ENCODE data around the gene EDEM3. TPM values are rescaled to one million over a fixed set of nuclear protein-coding genes. Genes with fewer than 3 reads are reported as not detected.

The EDEM3 gene
- total and polyA plus RNA-seq, 2 donors (not counting 1 experiment from before 2014, with no cell fraction given), result 40.2 to 47.9 TPM

GRCh38 chr1:184757406-184757805 is 2.7 kb upstream of the EDEM3 start:
- H3K4me2 ChIP-seq (ENCODE audit: extremely low read depth, insufficient read depth, low read length), result no peak overlapping the region
- peaks cover 19% of the 10 kb centered on the region for H3K79me2 ChIP-seq (ENCODE audit: control insufficient read depth, insufficient read depth, low read length)
- no peak for DNase-seq (ENCODE audit: low read depth in 2 of 2)
- no peak overlapping the region for H3K4me3 ChIP-seq (replicated peaks in 1 of 4; ENCODE audit: control extremely low read depth in 1 of 4, insufficient read depth in 1 of 4, low read depth in 3 of 4, low read length in 4 of 4)
- no peaks in the 10 kb centered on the region for H3K36me3 ChIP-seq (ENCODE audit: control insufficient read depth, insufficient read depth, low read length)
- H3K27ac ChIP-seq (ENCODE audit: insufficient read depth, low read length), result no peak overlapping the region
- H2AFZ ChIP-seq (ENCODE audit: low read length), result no peak overlapping the region
- no peaks in the 10 kb centered on the region for H4K20me1 ChIP-seq (ENCODE audit: control insufficient read depth, extremely low read depth, insufficient read depth, low read length)
- no peaks in the 10 kb centered on the region for H3K27me3 ChIP-seq (ENCODE audit: control insufficient read depth, insufficient read depth, low read length)
- TF ChIP-seq EZH2 (IDR thresholded peaks at IDR 0.05; ENCODE audit: low read length, missing control alignments), result no peak
- TF ChIP-seq, protein P1, sequence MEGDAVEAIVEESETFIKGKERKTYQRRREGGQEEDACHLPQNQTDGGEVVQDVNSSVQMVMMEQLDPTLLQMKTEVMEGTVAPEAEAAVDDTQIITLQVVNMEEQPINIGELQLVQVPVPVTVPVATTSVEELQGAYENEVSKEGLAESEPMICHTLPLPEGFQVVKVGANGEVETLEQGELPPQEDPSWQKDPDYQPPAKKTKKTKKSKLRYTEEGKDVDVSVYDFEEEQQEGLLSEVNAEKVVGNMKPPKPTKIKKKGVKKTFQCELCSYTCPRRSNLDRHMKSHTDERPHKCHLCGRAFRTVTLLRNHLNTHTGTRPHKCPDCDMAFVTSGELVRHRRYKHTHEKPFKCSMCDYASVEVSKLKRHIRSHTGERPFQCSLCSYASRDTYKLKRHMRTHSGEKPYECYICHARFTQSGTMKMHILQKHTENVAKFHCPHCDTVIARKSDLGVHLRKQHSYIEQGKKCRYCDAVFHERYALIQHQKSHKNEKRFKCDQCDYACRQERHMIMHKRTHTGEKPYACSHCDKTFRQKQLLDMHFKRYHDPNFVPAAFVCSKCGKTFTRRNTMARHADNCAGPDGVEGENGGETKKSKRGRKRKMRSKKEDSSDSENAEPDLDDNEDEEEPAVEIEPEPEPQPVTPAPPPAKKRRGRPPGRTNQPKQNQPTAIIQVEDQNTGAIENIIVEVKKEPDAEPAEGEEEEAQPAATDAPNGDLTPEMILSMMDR (conservative IDR thresholded peaks at IDR 0.05 in 1 of 2, IDR thresholded peaks at IDR 0.05 in 1 of 2; ENCODE audit: low read depth in 1 of 2, low read length in 2 of 2), result no peak
- H3K9ac ChIP-seq (ENCODE audit: insufficient read depth, low read length), result no peak overlapping the region
- no peaks in the 10 kb centered on the region for H3K4me1 ChIP-seq (ENCODE audit: control insufficient read depth, extremely low read depth, insufficient read depth, low read length)
- no peaks in the 10 kb centered on the region for H3K9me3 ChIP-seq (ENCODE audit: control insufficient read depth, insufficient read depth, low read depth, low read length)

DNA sequence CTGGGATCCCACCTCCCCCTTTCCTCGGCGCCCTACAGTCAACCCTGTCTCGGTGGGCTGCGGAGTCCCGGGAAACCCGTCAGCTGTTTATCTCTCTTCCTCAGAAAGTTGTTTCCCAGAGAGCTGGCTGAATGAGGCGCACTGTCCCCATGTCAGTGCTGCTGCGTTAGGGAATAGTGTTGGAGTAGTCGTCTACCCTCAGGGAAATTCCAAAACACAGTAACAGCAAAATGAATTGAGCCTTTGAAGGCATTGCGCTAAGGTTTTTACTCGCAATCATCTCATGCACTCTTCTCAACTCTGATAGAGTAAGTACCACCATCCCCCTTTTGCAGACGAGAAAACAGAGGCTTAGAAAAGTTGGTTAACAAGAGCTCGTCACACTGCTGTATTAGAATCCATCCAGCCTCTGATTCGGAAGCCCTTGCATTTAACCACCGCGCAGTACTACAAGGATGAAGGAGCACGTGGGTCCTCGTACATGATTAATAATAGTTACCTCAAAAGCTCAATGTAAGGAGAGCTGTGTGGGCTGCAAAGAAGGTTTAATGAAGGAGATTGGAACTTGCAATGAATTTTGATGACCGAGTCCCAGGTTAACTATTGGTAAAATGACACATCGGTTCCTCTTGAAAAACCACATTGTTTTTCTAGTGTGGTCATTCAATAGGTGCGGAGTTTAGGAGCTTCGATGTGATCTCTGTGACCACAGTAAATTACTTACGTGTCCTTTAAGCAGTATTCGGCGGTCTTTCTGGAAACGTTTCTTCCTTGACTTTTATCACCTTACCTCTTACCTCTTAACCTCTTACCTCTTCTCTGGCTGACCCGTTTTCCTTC is 788 bp upstream of the EDEM3 start:
- Histone ChIP-seq H3K36me3 (ENCODE audit: control insufficient read depth, insufficient read depth, low read length) (no peaks in the 10 kb centered on the region), H3K4me1 (ENCODE audit: control insufficient read depth, extremely low read depth, insufficient read depth, low read length) (no peaks in the 10 kb centered on the region), H4K20me1 (ENCODE audit: control insufficient read depth, extremely low read depth, insufficient read depth, low read length) (no peaks in the 10 kb centered on the region), H3K9me3 (ENCODE audit: control insufficient read depth, insufficient read depth, low read depth, low read length) (no peaks in the 10 kb centered on the region), H3K4me2 (ENCODE audit: extremely low read depth, insufficient read depth, low read length) (peak overlapping the region; percentile 88), H3K79me2 (ENCODE audit: control insufficient read depth, insufficient read depth, low read length) (peaks cover 26% of the 10 kb centered on the region), H3K27ac (ENCODE audit: insufficient read depth, low read length) (peak overlapping the region; percentile 33), H3K4me3 (replicated peaks in 1 of 4; ENCODE audit: control extremely low read depth in 1 of 4, insufficient read depth in 1 of 4, low read depth in 3 of 4, low read length in 4 of 4) (peak overlapping the region; percentile 54 to 94 (median 70)), H2AFZ (ENCODE audit: low read length) (peak overlapping the region; percentile 93), H3K27me3 (ENCODE audit: control insufficient read depth, insufficient read depth, low read length) (no peaks in the 10 kb centered on the region), H3K9ac (ENCODE audit: insufficient read depth, low read length) (peak overlapping the region; percentile 48)
- DNase-seq (ENCODE audit: low read depth in 2 of 2), result peak; percentile 46 to 55
- TF ChIP-seq, protein P1 (conservative IDR thresholded peaks at IDR 0.05 in 1 of 2, IDR thresholded peaks at IDR 0.05 in 1 of 2; ENCODE audit: low read depth in 1 of 2, low read length in 2 of 2), result no peak
- no peak for TF ChIP-seq EZH2 (IDR thresholded peaks at IDR 0.05; ENCODE audit: low read length, missing control alignments)

DNA sequence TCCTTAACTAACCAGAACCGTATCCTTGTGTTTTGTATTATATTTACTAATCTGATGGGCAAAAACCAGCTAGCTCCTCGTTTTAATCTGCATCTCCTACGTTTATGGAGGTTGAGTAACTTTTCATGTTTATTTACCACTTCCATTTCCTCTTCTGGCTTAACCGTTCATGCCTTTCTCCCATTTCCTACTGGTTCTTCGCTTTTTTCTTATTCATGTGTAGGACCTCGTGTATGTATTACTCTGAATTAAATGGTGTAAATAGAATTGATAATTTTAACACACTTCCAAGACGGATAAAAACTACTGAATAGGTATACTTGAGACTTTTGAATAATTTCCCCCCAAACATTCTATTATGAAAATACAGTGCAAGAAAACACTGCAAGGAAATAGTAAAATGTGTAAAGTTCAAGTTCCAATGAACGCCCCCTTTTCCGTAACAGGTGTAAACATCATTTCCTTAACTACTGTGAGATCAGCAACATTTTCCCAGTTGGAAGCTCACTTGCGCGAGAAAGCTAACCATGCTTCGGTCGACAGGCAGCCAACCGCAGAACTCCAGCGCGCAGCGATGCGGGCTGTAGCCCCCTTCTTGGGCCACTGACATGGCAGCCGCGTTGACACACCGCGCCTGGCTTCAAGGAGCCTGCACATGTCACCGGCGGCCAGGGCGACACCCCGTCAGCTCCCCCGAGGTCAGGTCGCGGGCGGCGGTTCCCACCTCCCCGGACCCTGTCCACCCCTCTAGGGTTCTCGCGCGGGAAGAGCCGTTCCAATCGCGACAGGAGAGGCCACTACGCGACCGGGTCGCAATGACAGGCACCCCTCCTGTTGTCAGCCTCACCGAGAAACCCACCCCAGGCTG is 816 bp downstream of the EDEM3 start:
- H3K9me3 ChIP-seq (ENCODE audit: control insufficient read depth, insufficient read depth, low read depth, low read length), result no peaks in the 10 kb centered on the region
- no peaks in the 10 kb centered on the region for H4K20me1 ChIP-seq (ENCODE audit: control insufficient read depth, extremely low read depth, insufficient read depth, low read length)
- no peaks in the 10 kb centered on the region for H3K36me3 ChIP-seq (ENCODE audit: control insufficient read depth, insufficient read depth, low read length)
- no peaks in the 10 kb centered on the region for H3K27me3 ChIP-seq (ENCODE audit: control insufficient read depth, insufficient read depth, low read length)
- no peaks in the 10 kb centered on the region for H3K4me1 ChIP-seq (ENCODE audit: control insufficient read depth, extremely low read depth, insufficient read depth, low read length)
- peak; percentile 28 to 43 for DNase-seq (ENCODE audit: low read depth in 2 of 2)
- peak overlapping the region; percentile 79 to 94 (median 88) for H3K4me3 ChIP-seq (replicated peaks in 1 of 4; ENCODE audit: control extremely low read depth in 1 of 4, insufficient read depth in 1 of 4, low read depth in 3 of 4, low read length in 4 of 4)
- H3K4me2 ChIP-seq (ENCODE audit: extremely low read depth, insufficient read depth, low read length), result peak overlapping the region; percentile 61
- H3K79me2 ChIP-seq (ENCODE audit: control insufficient read depth, insufficient read depth, low read length), result peaks cover 26% of the 10 kb centered on the region
- H2AFZ ChIP-seq (ENCODE audit: low read length), result peak overlapping the region; percentile 81
- peak overlapping the region; percentile 97 for H3K9ac ChIP-seq (ENCODE audit: insufficient read depth, low read length)
- H3K27ac ChIP-seq (ENCODE audit: insufficient read depth, low read length), result peak overlapping the region; percentile 97
- TF ChIP-seq EZH2 (IDR thresholded peaks at IDR 0.05; ENCODE audit: low read length, missing control alignments), result no peak
- TF ChIP-seq, protein P1 (conservative IDR thresholded peaks at IDR 0.05 in 1 of 2, IDR thresholded peaks at IDR 0.05 in 1 of 2; ENCODE audit: low read depth in 1 of 2, low read length in 2 of 2), result no peak

All from fibroblast of lung (primary cell).